ENCODE data around the gene FRMD4A. TPM values are rescaled to one million over a fixed set of nuclear protein-coding genes. Genes with fewer than 3 reads are reported as not detected.

FRMD4A gene
- total RNA-seq, 2 donors from 2014 or later, result 37.8 to 41.6 TPM

GRCh38 chr10:14131261-14131960 lies 199.3 kb downstream of the FRMD4A start:
- DNase-seq (ENCODE audit: low spot score), result no peak
- intact Hi-C loops (cut with DNase I), result no loop called here

GRCh38 chr10:14129770-14130169 lies 201.0 kb downstream of the FRMD4A start:
- intact Hi-C loops (cut with DNase I), result no loop called here
- no peak for DNase-seq (ENCODE audit: low spot score)

- intact Hi-C loops (cut with DNase I), result no loop called here
- DNase-seq (ENCODE audit: low spot score), result no peak
Observed at GRCh38 chr10:14128519-14128918, 202.2 kb downstream of the FRMD4A start.

- no peak for DNase-seq (ENCODE audit: low spot score)
- intact Hi-C loops (cut with DNase I), result no loop called here
Observed at GRCh38 chr10:14126697-14127440, 203.9 kb downstream of the FRMD4A start.

GRCh38 chr10:14125564-14125963 lies 205.2 kb downstream of the FRMD4A start:
- intact Hi-C loops (cut with DNase I), result no loop called here

GRCh38 chr10:14124941-14125340 lies 205.8 kb downstream of the FRMD4A start:
- no peak for DNase-seq (ENCODE audit: low spot score)
- intact Hi-C loops (cut with DNase I), result no loop called here

More at GRCh38 chr10:14125564-14125963, 205.2 kb downstream of the FRMD4A start:
- no peak for DNase-seq (ENCODE audit: low spot score)

GRCh38 chr10:14123139-14123538 lies 207.6 kb downstream of the FRMD4A start:
- intact Hi-C loops (cut with DNase I), result no loop called here

GRCh38 chr10:14120812-14121211 lies 209.9 kb downstream of the FRMD4A start:
- no peak for DNase-seq (ENCODE audit: low spot score)
- intact Hi-C loops (cut with DNase I), result no loop called here

More at GRCh38 chr10:14123139-14123538, 207.6 kb downstream of the FRMD4A start:
- DNase-seq (ENCODE audit: low spot score), result no peak

GRCh38 chr10:14118953-14119352 lies 211.8 kb downstream of the FRMD4A start:
- intact Hi-C loops (cut with DNase I), result no loop called here
- DNase-seq (ENCODE audit: low spot score), result no peak

GRCh38 chr10:14116837-14117236 lies 213.9 kb downstream of the FRMD4A start:
- no peak for DNase-seq (ENCODE audit: low spot score)
- intact Hi-C loops (cut with DNase I), result no loop called here

- intact Hi-C loops (cut with DNase I), result no loop called here
- no peak for DNase-seq (ENCODE audit: low spot score)
Observed at GRCh38 chr10:14116021-14116420, 214.7 kb downstream of the FRMD4A start.

- intact Hi-C loops (cut with DNase I), result no loop called here
- no peak for DNase-seq (ENCODE audit: low spot score)
Observed at GRCh38 chr10:14114791-14115190, 215.9 kb downstream of the FRMD4A start.

GRCh38 chr10:14112056-14112455 lies 218.7 kb downstream of the FRMD4A start:
- intact Hi-C loops (cut with DNase I), result no loop called here

GRCh38 chr10:14111208-14111607 lies 219.5 kb downstream of the FRMD4A start:
- no peak for DNase-seq (ENCODE audit: low spot score)
- intact Hi-C loops (cut with DNase I), result no loop called here

More at GRCh38 chr10:14112056-14112455, 218.7 kb downstream of the FRMD4A start:
- no peak for DNase-seq (ENCODE audit: low spot score)

GRCh38 chr10:14106828-14107227 lies 223.9 kb downstream of the FRMD4A start:
- no peak for DNase-seq (ENCODE audit: low spot score)
- intact Hi-C loops (cut with DNase I), result no loop called here

- intact Hi-C loops (cut with DNase I), result loop anchor here in 1 of 2 donors (5.0 kb wide), 1 partner anchor 1970 kb away; no protein-coding TSS in a partner anchor
- DNase-seq (ENCODE audit: low spot score), result no peak
Observed at GRCh38 chr10:14102056-14102455, 228.7 kb downstream of the FRMD4A start.

- intact Hi-C loops (cut with DNase I), result loop anchor here in 1 of 2 donors (5.0 to 10.0 kb wide), 2 partner anchors 315 to 1968 kb away; no protein-coding TSS in a partner anchor
- DNase-seq (ENCODE audit: low spot score), result no peak
Observed at GRCh38 chr10:14099885-14100284, 230.8 kb downstream of the FRMD4A start.

- intact Hi-C loops (cut with DNase I), result loop anchor here (5.0 to 10.0 kb wide), 2 partner anchors 307 to 309 kb away; no protein-coding TSS in a partner anchor
- no peak for DNase-seq (ENCODE audit: low spot score)
Observed at GRCh38 chr10:14093730-14094484, 236.8 kb downstream of the FRMD4A start.

- intact Hi-C loops (cut with DNase I), result loop anchor here (5.0 to 10.0 kb wide), 2 partner anchors 305 to 308 kb away; no protein-coding TSS in a partner anchor
- DNase-seq (ENCODE audit: low spot score), result no peak
Observed at GRCh38 chr10:14092799-14093198, 237.9 kb downstream of the FRMD4A start.
